Stimulated activated CD8-positive, alpha-beta memory T cell treated with anti-CD3 and anti-CD28 coated beads, Interleukin-4, amount 100 ng/mL, for 1 hour (primary cell): ENCODE measurements around the gene POLR3H.

Experiments used
- DNase-seq, 2 donors: peaks; one replicate each; pipeline ENCODE4 v3.0.0-alpha.2; 2020; ENCODE audit warnings: low read depth in 2 of 2, low spot score in 1 of 2

Gene POLR3H

GRCh38 chr22:41522813-41523212, 21.5 kb downstream of the POLR3H start:
- no peak for DNase-seq

GRCh38 chr22:41521126-41521525, 23.1 kb downstream of the POLR3H start:
- no peak for DNase-seq

GRCh38 chr22:41518048-41518347, 26.3 kb downstream of the POLR3H start:
- no peak for DNase-seq

GRCh38 chr22:41517172-41518047, 26.9 kb downstream of the POLR3H start:
- DNase-seq = no peak

- no peak for DNase-seq
Measured at GRCh38 chr22:41516462-41516861, 27.8 kb downstream of the POLR3H start.

- no peak for DNase-seq
Measured at GRCh38 chr22:41513391-41513790, 30.9 kb downstream of the POLR3H start.

- DNase-seq = no peak
Measured at GRCh38 chr22:41512421-41513194, 31.7 kb downstream of the POLR3H start.

- no peak for DNase-seq
Measured at GRCh38 chr22:41511521-41511968, 32.7 kb downstream of the POLR3H start.

GRCh38 chr22:41508770-41509170, 35.5 kb downstream of the POLR3H start:
- no peak for DNase-seq

- no peak for DNase-seq
Measured at GRCh38 chr22:41507330-41508063, 36.8 kb downstream of the POLR3H start.

- no peak for DNase-seq
Measured at GRCh38 chr22:41505511-41506220, 38.6 kb downstream of the POLR3H start.

- DNase-seq = no peak
Measured at GRCh38 chr22:41504816-41505215, 39.5 kb downstream of the POLR3H start.

GRCh38 chr22:41504397-41504796, 39.9 kb downstream of the POLR3H start:
- no peak for DNase-seq

- no peak for DNase-seq
Measured at GRCh38 chr22:41501209-41501608, 43.1 kb downstream of the POLR3H start.

GRCh38 chr22:41500303-41500702, 44.0 kb downstream of the POLR3H start:
- no peak for DNase-seq

GRCh38 chr22:41499624-41500280, 44.5 kb downstream of the POLR3H start:
- no peak for DNase-seq

- DNase-seq = no peak
Measured at GRCh38 chr22:41498303-41498835, 45.9 kb downstream of the POLR3H start.

- DNase-seq = no peak
Measured at GRCh38 chr22:41491374-41492100, 52.7 kb downstream of the POLR3H start.

GRCh38 chr22:41488596-41489385, 55.5 kb downstream of the POLR3H start:
- no peak for DNase-seq
